HepG2 (cell line): Measurements from ENCODE around the gene CAMTA2. TPM values are rescaled to one million over a fixed set of nuclear protein-coding genes. Genes with fewer than 3 reads are reported as not detected.

Experiments
- ARNT2 ChIP-seq: sonication (generic); formaldehyde crosslinking; IDR thresholded peaks from 2 replicates; pipeline ENCODE4 v1.8.0; 2022; ENCODE audit warnings: mild to moderate bottlenecking, low read depth, missing genetic modification reagents, moderate library complexity
- ELF3 ChIP-seq: IDR thresholded peaks from 2 replicates; pipeline ENCODE4 v1.6.1; 2016; ENCODE audit warnings: missing genetic modification reagents, missing compliant biosample characterization
- HMGXB4 ChIP-seq, 2 experiments: sonication (generic) in 1 of 2; formaldehyde crosslinking in 1 of 2; IDR thresholded peaks; 2 replicates each; pipeline versions ENCODE4 v1.4.0 to v1.6.1; 2018 to 2020; ENCODE audit warnings: missing genetic modification reagents in 2 of 2, borderline replicate concordance in 1 of 2, low read depth in 1 of 2, mild to moderate bottlenecking in 1 of 2, missing biosample characterization in 1 of 2
- KDM4B ChIP-seq: sonication (generic); formaldehyde crosslinking; IDR thresholded peaks from 2 replicates; pipeline ENCODE4 v1.4.0; 2020; ENCODE audit warnings: missing genetic modification reagents
- MIER2 ChIP-seq: IDR thresholded peaks from 2 replicates; pipeline ENCODE4 v1.6.1; 2016; ENCODE audit warnings: missing biosample characterization, missing genetic modification reagents
- MYC ChIP-seq: sonication (generic); formaldehyde crosslinking; IDR thresholded peaks from 2 replicates; pipeline ENCODE4 v1.9.0; 2021; ENCODE audit warnings: missing genetic modification reagents, borderline replicate concordance
- POLR2A ChIP-seq, 2 experiments: IDR thresholded peaks; 2 replicates each; pipeline ENCODE4 v1.6.1; 2011; ENCODE audit warnings: low read depth in 2 of 2, low read length in 2 of 2, mild to moderate bottlenecking in 1 of 2, moderate library complexity in 1 of 2; ENCODE audit not compliant: insufficient read depth in 1 of 2
- POLR2G ChIP-seq: fragments of 200-400 bp; formaldehyde crosslinking; IDR thresholded peaks from 2 replicates; pipeline ENCODE4 v1.6.1; 2018; ENCODE audit warnings: mild to moderate bottlenecking, low read depth, low read length, moderate library complexity
- REPIN1 ChIP-seq: sonication (generic); formaldehyde crosslinking; IDR thresholded peaks from 2 replicates; pipeline ENCODE4 v1.8.0; 2022; ENCODE audit warnings: missing genetic modification reagents, low read depth, mild to moderate bottlenecking, borderline replicate concordance
- TAF15 ChIP-seq: fragments of 200-400 bp; formaldehyde crosslinking; IDR thresholded peaks from one replicate; pipeline ENCODE4 v1.6.1; 2018; ENCODE audit warnings: mild to moderate bottlenecking, low read depth, low read length; ENCODE audit not compliant: poor library complexity, severe bottlenecking
- ZBED4 ChIP-seq: sonication (generic); formaldehyde crosslinking; IDR thresholded peaks from 2 replicates; pipeline ENCODE4 v1.4.0; 2020; ENCODE audit warnings: missing genetic modification reagents, borderline replicate concordance
- ZBTB14 ChIP-seq: sonication (generic); formaldehyde crosslinking; IDR thresholded peaks from 2 replicates; pipeline ENCODE4 v1.4.0; 2020; ENCODE audit warnings: missing genetic modification reagents
- ZBTB38 ChIP-seq: sonication (generic); formaldehyde crosslinking; IDR thresholded peaks from 2 replicates; pipeline ENCODE4 v1.5.1; 2020; ENCODE audit warnings: mild to moderate bottlenecking, missing genetic modification reagents
- ZFX ChIP-seq: sonication (generic); formaldehyde crosslinking; IDR thresholded peaks from 2 replicates; pipeline ENCODE4 v1.4.0; 2020; ENCODE audit warnings: mild to moderate bottlenecking, low read depth, missing genetic modification reagents, moderate library complexity
- ZNF451 ChIP-seq: sonication (generic); formaldehyde crosslinking; IDR thresholded peaks from 2 replicates; pipeline ENCODE4 v1.5.0; 2020; ENCODE audit warnings: mild to moderate bottlenecking, missing genetic modification reagents
- ZNF501 ChIP-seq: sonication (generic); formaldehyde crosslinking; IDR thresholded peaks from 2 replicates; pipeline ENCODE4 v1.5.1; 2020; ENCODE audit warnings: mild to moderate bottlenecking, moderate library complexity, missing genetic modification reagents
- ZNF574 ChIP-seq: sonication (generic); formaldehyde crosslinking; IDR thresholded peaks from 2 replicates; pipeline ENCODE4 v1.4.0; 2020; ENCODE audit warnings: missing genetic modification reagents
- ZNF781 ChIP-seq: sonication (generic); formaldehyde crosslinking; IDR thresholded peaks from 2 replicates; pipeline ENCODE4 v1.5.1; 2020; ENCODE audit warnings: borderline replicate concordance, mild to moderate bottlenecking, missing genetic modification reagents; ENCODE audit errors: not compliant biosample characterization
- polyA plus RNA-seq, 8 experiments: library from polyadenylated mRNA; depleted of rRNA in 3 of 8; stranded (reverse) in 7 of 8; unstranded in 1 of 8; fragments of >200 nt; fragmentation: Illumina TruSeq in 4 of 8; extraction: Trizol in 4 of 8; gene quantifications; 2 replicates each; pipeline versions ENCODE4 v1.2.1 to v1.2.3, GENCODE V29; 2011 to 2016; ENCODE audit warnings: low read depth in 4 of 8, missing spikeins in 1 of 8, mixed read lengths in 1 of 8; ENCODE audit not compliant: insufficient read depth in 1 of 8
- total RNA-seq, 5 experiments: library from RNA; depleted of rRNA; stranded (reverse); fragments of >200 nt; fragmentation: Illumina TruSeq; extraction: Trizol; gene quantifications; 2 replicates each; pipeline ENCODE4 v1.2.3, GENCODE V29; 2016; ENCODE audit warnings: low read depth in 1 of 5

Gene CAMTA2
- total and polyA plus RNA-seq, 2 of the 13 experiments (the other 11 are each of a cell fraction or from before 2014, with no cell fraction given), result 4.1 to 7.1 TPM

GRCh38 chr17:4934173-4934979 lies 53.1 kb downstream of the CAMTA2 start (continued):
- TF ChIP-seq ZNF501 (CRISPR knock-in tag) (peak; percentile 70; the same call in 1 of the 2 replicates), POLR2G (peak; percentile 61), HMGXB4 (CRISPR knock-in tag; IDR thresholded peaks at IDR 0.05; ENCODE audit: borderline replicate concordance in 1 of 2, low read depth in 1 of 2) (peak; percentile 57 to 70; a peak in 3 of 4 replicates), ZNF781 (CRISPR knock-in tag) (peak; percentile 55), ZNF451 (CRISPR knock-in tag) (0 out of 2 replicates have a peak, but pooled peaks have one; percentile 54), ZFX (CRISPR knock-in tag) (peak; percentile 78), ZBTB14 (CRISPR knock-in tag) (0 out of 2 replicates have a peak, but pooled peaks have one; percentile 39), ARNT2 (CRISPR knock-in tag) (no peak), ELF3 (CRISPR knock-in tag) (0 out of 2 replicates have a peak, but pooled peaks have one; percentile 19), ZBTB38 (CRISPR knock-in tag) (peak; percentile 89), TAF15 (no peak), KDM4B (no peak), MYC (peak; percentile 47; the same call in 1 of the 2 replicates), REPIN1 (CRISPR knock-in tag) (peak; percentile 49; the same call in 1 of the 2 replicates), ZNF574 (CRISPR knock-in tag) (0 out of 2 replicates have a peak, but pooled peaks have one; percentile 31), ZBED4 (no peak), MIER2 (CRISPR knock-in tag) (peak; percentile 43), POLR2A (IDR thresholded peaks at IDR 0.05; ENCODE audit: insufficient read depth in 1 of 2, low read depth in 2 of 2, low read length in 2 of 2) (peak in 1 of 2 experiments; percentile 64; a peak in 2 of 4 replicates)
